Uterus (tissue), 4 donors: Measurements from ENCODE around the gene BCCIP. TPM values are rescaled to one million over a fixed set of nuclear protein-coding genes. Genes with fewer than 3 reads are reported as not detected.

ENCODE experiments used
- DNase-seq, 2 donors: peaks; one replicate each; pipeline ENCODE4 v3.0.0-alpha.2; 2019 to 2020
- H3K27ac ChIP-seq, 2 donors: fragments of 200-600 bp; sonication (generic); 1 replicate in 1 of 2; 2 replicates in 1 of 2; pipeline ENCODE4 v1.5.1; 2016 to 2018
- H3K27me3 ChIP-seq, 2 donors: fragments of 200-600 bp; sonication (generic); one replicate each; pipeline ENCODE4 v1.5.1; 2018 to 2019; ENCODE audit warnings: control low read depth in 1 of 2
- H3K36me3 ChIP-seq, 2 donors: fragments of 200-600 bp; sonication (generic); one replicate each; pipeline ENCODE4 v1.5.1; 2019; ENCODE audit warnings: control low read depth in 1 of 2
- H3K4me1 ChIP-seq, 2 donors: fragments of 200-600 bp; sonication (generic); one replicate each; pipeline ENCODE4 v1.5.1; 2018 to 2019; ENCODE audit warnings: control low read depth in 1 of 2
- H3K4me3 ChIP-seq, 2 donors: fragments of 200-600 bp; sonication (generic); 1 replicate in 1 of 2; 2 replicates in 1 of 2; pipeline ENCODE4 v1.5.1; 2018 to 2019; ENCODE audit warnings: mild to moderate bottlenecking in 1 of 2
- H3K9me3 ChIP-seq, 2 donors: fragments of 200-600 bp; sonication (generic); one replicate each; pipeline ENCODE4 v1.5.1; 2019; ENCODE audit warnings: control low read depth in 1 of 2
- CTCF ChIP-seq, 4 experiments: fragments of 200-600 bp in 2 of 4; fragments of 450-650 bp in 2 of 4; sonication (generic) in 2 of 4; IDR thresholded peaks; one replicate each; pipeline ENCODE4 v1.5.1; 2016 to 2019; ENCODE audit warnings: antibody characterized with exemption in 4 of 4, mild to moderate bottlenecking in 2 of 4, moderate library complexity in 1 of 4
- POLR2A ChIP-seq, 2 donors: fragments of 450-650 bp; IDR thresholded peaks; one replicate each; pipeline ENCODE4 v1.6.1; 2016; ENCODE audit warnings: antibody characterized with exemption in 2 of 2, mild to moderate bottlenecking in 1 of 2, moderate library complexity in 1 of 2
- intact Hi-C: fragments of 100-400 bp; cut with DNase I; formaldehyde crosslinking; loops from one replicate; pipeline ENCODE4 v1.15.1; 2023; ENCODE audit warnings: low total_unique reads
- total RNA-seq, 4 donors: library from RNA; depleted of rRNA in 3 of 4; stranded (reverse); fragments of >200 nt in 3 of 4; gene quantifications; one replicate each; pipeline versions ENCODE4 v1.1.0 to v1.2.4, GENCODE V29; 2014 to 2023
- donor health status: DM: yes; HTN: yes; CAD: no.

The BCCIP gene
- total RNA-seq, 4 donors from 2014 or later = 10.8 to 59.0 (median 28.8) TPM

DNA sequence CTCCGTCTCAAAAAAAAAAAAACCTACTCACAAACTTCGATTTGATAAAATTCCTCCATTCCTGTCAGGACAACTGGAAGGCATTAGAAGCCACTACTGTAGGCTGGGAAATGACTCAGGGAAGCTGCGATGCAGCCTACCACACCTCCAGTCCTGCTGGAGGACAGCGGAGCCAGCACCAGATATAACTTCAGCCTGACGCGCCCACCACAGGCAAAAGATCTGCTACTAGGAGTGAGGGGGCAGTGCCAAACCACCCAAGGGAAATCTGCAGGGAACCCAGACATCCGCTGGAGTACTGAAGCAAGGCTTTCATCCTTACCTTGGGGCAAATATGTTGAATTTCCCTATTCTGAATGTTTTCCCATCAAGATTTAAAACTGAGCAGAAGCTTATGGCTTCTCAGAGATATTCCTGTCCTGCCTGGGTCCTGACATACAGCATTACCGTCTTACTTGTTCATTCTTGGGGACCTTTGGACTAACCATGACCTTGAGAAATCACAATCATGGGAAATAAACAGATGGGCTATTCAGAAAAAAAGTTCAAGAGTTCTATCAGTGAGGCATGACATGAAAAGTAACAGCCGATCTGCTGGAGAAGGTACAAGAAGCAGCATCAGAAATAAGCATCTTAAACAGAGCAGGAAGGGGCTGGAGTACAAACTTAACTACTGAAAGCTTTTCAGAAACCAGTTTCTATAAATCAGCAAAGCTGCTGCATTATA is 20.4 kb downstream of the BCCIP start:
- H3K36me3 ChIP-seq = no peaks in the 10 kb centered on the region

DNA sequence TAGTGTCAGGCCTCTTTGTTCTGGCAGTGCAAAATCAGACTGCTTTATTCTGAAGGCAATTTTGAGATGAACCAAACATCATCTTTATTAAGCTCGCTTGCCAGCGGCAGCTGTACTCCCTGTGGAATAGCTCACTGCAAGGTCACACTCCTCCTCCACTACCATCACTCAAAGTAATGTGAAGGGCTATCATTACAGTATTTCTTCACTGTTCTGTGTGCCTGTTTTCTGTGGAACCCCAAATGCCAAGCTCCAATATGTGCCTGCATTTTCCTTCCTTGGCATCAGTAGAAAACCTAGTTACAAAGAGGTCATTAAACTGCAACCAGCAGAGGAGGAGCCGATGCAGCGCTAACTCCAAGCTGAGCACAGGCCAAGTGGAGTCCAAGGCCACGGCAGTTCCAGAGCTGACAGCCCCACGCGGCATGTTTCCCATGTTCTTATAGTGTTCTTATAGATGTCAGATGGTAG is 21.4 kb downstream of the BCCIP start:
- no peaks in the 10 kb centered on the region for H3K27me3 ChIP-seq
- DNase-seq = peak in 1 of 2 donors; percentile 30
- peaks cover 0 to 8% of the 10 kb centered on the region in 2 donors for H3K4me1 ChIP-seq
- TF ChIP-seq POLR2A (IDR thresholded peaks at IDR 0.05) (no peak), CTCF (IDR thresholded peaks at IDR 0.05) (no peak)
- no peak overlapping the region for H3K27ac ChIP-seq
- intact Hi-C loops = no loop called here
- no peaks in the 10 kb centered on the region for H3K36me3 ChIP-seq
- no peaks in the 10 kb centered on the region for H3K9me3 ChIP-seq
- no peak overlapping the region for H3K4me3 ChIP-seq

More for the DNA sequence above, 20.4 kb downstream of the BCCIP start:
- no peak overlapping the region for H3K4me3 ChIP-seq
- TF ChIP-seq CTCF (IDR thresholded peaks at IDR 0.05) = no peak
- TF ChIP-seq POLR2A (IDR thresholded peaks at IDR 0.05) = no peak
- H3K27ac ChIP-seq = peak overlapping the region in 1 of 2 donors; percentile 8
- peaks cover 0 to 8% of the 10 kb centered on the region in 2 donors for H3K4me1 ChIP-seq
- H3K27me3 ChIP-seq = no peaks in the 10 kb centered on the region
- intact Hi-C loops = no loop called here
- H3K9me3 ChIP-seq = no peaks in the 10 kb centered on the region
- no peak for DNase-seq

GRCh38 chr10:125845617-125846016 is 22.3 kb downstream of the BCCIP start:
- no peaks in the 10 kb centered on the region for H3K36me3 ChIP-seq
- H3K9me3 ChIP-seq = no peaks in the 10 kb centered on the region
- H3K4me1 ChIP-seq = peaks cover 0 to 8% of the 10 kb centered on the region in 2 donors
- no peak for TF ChIP-seq CTCF (IDR thresholded peaks at IDR 0.05)
- no peak for TF ChIP-seq POLR2A (IDR thresholded peaks at IDR 0.05)
- no peak overlapping the region for H3K4me3 ChIP-seq
- intact Hi-C loops = no loop called here
- no peak overlapping the region for H3K27ac ChIP-seq
- DNase-seq = no peak
- H3K27me3 ChIP-seq = no peaks in the 10 kb centered on the region

DNA sequence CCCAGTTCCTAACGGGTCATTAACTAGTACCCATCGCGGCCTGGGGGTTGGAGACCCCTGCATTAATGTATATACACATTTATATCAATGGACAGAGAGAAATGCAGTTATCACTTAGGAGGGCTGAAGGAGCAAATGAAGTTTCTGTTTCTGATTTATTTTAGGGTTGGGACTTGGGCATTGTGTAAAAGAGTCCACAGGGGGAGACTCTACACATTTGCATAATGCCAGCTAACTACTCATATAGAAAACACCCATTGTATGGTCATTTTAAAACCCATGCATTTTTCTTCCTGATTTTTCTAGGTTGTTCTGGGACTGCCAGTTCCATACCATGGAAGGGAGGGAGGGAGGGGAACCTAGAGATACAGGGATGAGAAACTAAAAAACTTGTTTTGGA is 23.5 kb downstream of the BCCIP start:
- intact Hi-C loops = no loop called here
- Histone ChIP-seq H3K27ac (no peak overlapping the region), H3K27me3 (no peaks in the 10 kb centered on the region), H3K9me3 (no peaks in the 10 kb centered on the region), H3K36me3 (no peaks in the 10 kb centered on the region), H3K4me1 (peaks cover 0 to 8% of the 10 kb centered on the region in 2 donors), H3K4me3 (no peak overlapping the region)
- TF ChIP-seq CTCF (IDR thresholded peaks at IDR 0.05) = no peak
- TF ChIP-seq POLR2A (IDR thresholded peaks at IDR 0.05) = no peak
- no peak for DNase-seq

DNA sequence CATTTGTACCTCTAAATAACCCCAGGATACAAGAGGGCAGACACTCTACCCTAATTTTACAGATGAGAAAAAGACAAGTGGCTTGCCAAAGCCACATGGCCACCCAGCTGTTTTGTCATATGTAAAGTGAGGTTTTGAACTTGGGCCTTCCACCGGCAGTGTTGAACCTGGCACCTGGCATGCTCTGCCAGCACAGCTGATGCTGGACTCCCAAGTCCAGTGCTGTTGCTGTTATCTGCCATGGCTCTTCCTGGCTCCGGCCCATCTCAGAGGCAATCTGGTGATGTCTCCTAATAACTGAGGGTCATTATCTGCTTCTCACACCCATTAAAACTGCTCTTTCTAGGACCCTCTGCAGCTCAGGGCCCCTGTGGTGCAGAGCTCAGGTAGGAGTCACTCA is 25.0 kb downstream of the BCCIP start:
- no peak for DNase-seq
- H3K4me1 ChIP-seq = peaks cover 0 to 8% of the 10 kb centered on the region in 2 donors
- no peaks in the 10 kb centered on the region for H3K9me3 ChIP-seq
- no peak overlapping the region for H3K27ac ChIP-seq
- H3K27me3 ChIP-seq = no peaks in the 10 kb centered on the region
- TF ChIP-seq CTCF (IDR thresholded peaks at IDR 0.05) (no peak), POLR2A (IDR thresholded peaks at IDR 0.05) (no peak)
- no peak overlapping the region for H3K4me3 ChIP-seq
- no peaks in the 10 kb centered on the region for H3K36me3 ChIP-seq
- intact Hi-C loops = no loop called here
